ENCODE results near the gene ATP1A1.

ATP1A1 gene

GRCh38 chr1:116332451-116332850, 40.6 kb upstream of the ATP1A1 start:
- Histone ChIP-seq H3K27me3 (ENCODE audit: control insufficient read depth in 1 of 2, insufficient read depth in 2 of 2, low read length in 2 of 2) (no peaks in the 10 kb centered on the region), H3K36me3 (ENCODE audit: control insufficient read depth in 2 of 2, insufficient read depth in 2 of 2, low read length in 2 of 2) (no peaks in the 10 kb centered on the region), H3K9ac (ENCODE audit: low read length in 2 of 2) (no peak overlapping the region), H3K27ac (ENCODE audit: low read length) (no peak overlapping the region), H3K4me1 (ENCODE audit: control insufficient read depth, insufficient read depth, low read length) (no peaks in the 10 kb centered on the region), H3K4me3 (ENCODE audit: low read length in 2 of 2) (no peak overlapping the region), H3K9me3 (ENCODE audit: control insufficient read depth in 2 of 2, low read length in 2 of 2) (no peaks in the 10 kb centered on the region)

GRCh38 chr1:116333171-116334014, 39.7 kb upstream of the ATP1A1 start:
- no peaks in the 10 kb centered on the region for H3K9me3 ChIP-seq (ENCODE audit: control insufficient read depth in 2 of 2, low read length in 2 of 2)
- no peak overlapping the region for H3K27ac ChIP-seq (ENCODE audit: low read length)
- no peaks in the 10 kb centered on the region for H3K27me3 ChIP-seq (ENCODE audit: control insufficient read depth in 1 of 2, insufficient read depth in 2 of 2, low read length in 2 of 2)
- no peak overlapping the region for H3K9ac ChIP-seq (ENCODE audit: low read length in 2 of 2)
- no peaks in the 10 kb centered on the region for H3K4me1 ChIP-seq (ENCODE audit: control insufficient read depth, insufficient read depth, low read length)
- H3K36me3 ChIP-seq (ENCODE audit: control insufficient read depth in 2 of 2, insufficient read depth in 2 of 2, low read length in 2 of 2) = no peaks in the 10 kb centered on the region
- no peak overlapping the region for H3K4me3 ChIP-seq (ENCODE audit: low read length in 2 of 2)

GRCh38 chr1:116334015-116334547, 39.0 kb upstream of the ATP1A1 start:
- no peaks in the 10 kb centered on the region for H3K27me3 ChIP-seq (ENCODE audit: control insufficient read depth in 1 of 2, insufficient read depth in 2 of 2, low read length in 2 of 2)
- H3K9ac ChIP-seq (ENCODE audit: low read length in 2 of 2) = no peak overlapping the region
- H3K27ac ChIP-seq (ENCODE audit: low read length) = no peak overlapping the region
- no peaks in the 10 kb centered on the region for H3K4me1 ChIP-seq (ENCODE audit: control insufficient read depth, insufficient read depth, low read length)
- H3K36me3 ChIP-seq (ENCODE audit: control insufficient read depth in 2 of 2, insufficient read depth in 2 of 2, low read length in 2 of 2) = no peaks in the 10 kb centered on the region
- no peak overlapping the region for H3K4me3 ChIP-seq (ENCODE audit: low read length in 2 of 2)
- no peaks in the 10 kb centered on the region for H3K9me3 ChIP-seq (ENCODE audit: control insufficient read depth in 2 of 2, low read length in 2 of 2)

- Histone ChIP-seq H3K27me3 (ENCODE audit: control insufficient read depth in 1 of 2, insufficient read depth in 2 of 2, low read length in 2 of 2) (no peaks in the 10 kb centered on the region), H3K9me3 (ENCODE audit: control insufficient read depth in 2 of 2, low read length in 2 of 2) (no peaks in the 10 kb centered on the region), H3K27ac (ENCODE audit: low read length) (no peak overlapping the region), H3K4me3 (ENCODE audit: low read length in 2 of 2) (no peak overlapping the region), H3K36me3 (ENCODE audit: control insufficient read depth in 2 of 2, insufficient read depth in 2 of 2, low read length in 2 of 2) (no peaks in the 10 kb centered on the region), H3K9ac (ENCODE audit: low read length in 2 of 2) (no peak overlapping the region), H3K4me1 (ENCODE audit: control insufficient read depth, insufficient read depth, low read length) (no peaks in the 10 kb centered on the region)
Observed at GRCh38 chr1:116334868-116335635, 38.0 kb upstream of the ATP1A1 start.

- Histone ChIP-seq H3K9me3 (ENCODE audit: control insufficient read depth in 2 of 2, low read length in 2 of 2) (no peaks in the 10 kb centered on the region), H3K36me3 (ENCODE audit: control insufficient read depth in 2 of 2, insufficient read depth in 2 of 2, low read length in 2 of 2) (no peaks in the 10 kb centered on the region), H3K27me3 (ENCODE audit: control insufficient read depth in 1 of 2, insufficient read depth in 2 of 2, low read length in 2 of 2) (no peaks in the 10 kb centered on the region), H3K4me1 (ENCODE audit: control insufficient read depth, insufficient read depth, low read length) (no peaks in the 10 kb centered on the region), H3K9ac (ENCODE audit: low read length in 2 of 2) (no peak overlapping the region), H3K4me3 (ENCODE audit: low read length in 2 of 2) (no peak overlapping the region), H3K27ac (ENCODE audit: low read length) (no peak overlapping the region)
Observed at GRCh38 chr1:116335850-116336624, 37.0 kb upstream of the ATP1A1 start.

- H3K27me3 ChIP-seq (ENCODE audit: control insufficient read depth in 1 of 2, insufficient read depth in 2 of 2, low read length in 2 of 2) = no peaks in the 10 kb centered on the region
- no peak overlapping the region for H3K4me3 ChIP-seq (ENCODE audit: low read length in 2 of 2)
- H3K27ac ChIP-seq (ENCODE audit: low read length) = no peak overlapping the region
- no peak overlapping the region for H3K9ac ChIP-seq (ENCODE audit: low read length in 2 of 2)
- no peaks in the 10 kb centered on the region for H3K9me3 ChIP-seq (ENCODE audit: control insufficient read depth in 2 of 2, low read length in 2 of 2)
- no peaks in the 10 kb centered on the region for H3K4me1 ChIP-seq (ENCODE audit: control insufficient read depth, insufficient read depth, low read length)
- H3K36me3 ChIP-seq (ENCODE audit: control insufficient read depth in 2 of 2, insufficient read depth in 2 of 2, low read length in 2 of 2) = no peaks in the 10 kb centered on the region
Observed at GRCh38 chr1:116337398-116337797, 35.6 kb upstream of the ATP1A1 start.

GRCh38 chr1:116338400-116338799, 34.6 kb upstream of the ATP1A1 start:
- no peaks in the 10 kb centered on the region for H3K4me1 ChIP-seq (ENCODE audit: control insufficient read depth, insufficient read depth, low read length)
- H3K4me3 ChIP-seq (ENCODE audit: low read length in 2 of 2) = no peak overlapping the region
- H3K27me3 ChIP-seq (ENCODE audit: control insufficient read depth in 1 of 2, insufficient read depth in 2 of 2, low read length in 2 of 2) = no peaks in the 10 kb centered on the region
- H3K36me3 ChIP-seq (ENCODE audit: control insufficient read depth in 2 of 2, insufficient read depth in 2 of 2, low read length in 2 of 2) = no peaks in the 10 kb centered on the region
- no peaks in the 10 kb centered on the region for H3K9me3 ChIP-seq (ENCODE audit: control insufficient read depth in 2 of 2, low read length in 2 of 2)
- H3K27ac ChIP-seq (ENCODE audit: low read length) = no peak overlapping the region
- no peak overlapping the region for H3K9ac ChIP-seq (ENCODE audit: low read length in 2 of 2)

GRCh38 chr1:116340506-116341231, 32.4 kb upstream of the ATP1A1 start:
- no peaks in the 10 kb centered on the region for H3K9me3 ChIP-seq (ENCODE audit: control insufficient read depth in 2 of 2, low read length in 2 of 2)
- H3K4me3 ChIP-seq (ENCODE audit: low read length in 2 of 2) = no peak overlapping the region
- no peaks in the 10 kb centered on the region for H3K4me1 ChIP-seq (ENCODE audit: control insufficient read depth, insufficient read depth, low read length)
- no peaks in the 10 kb centered on the region for H3K36me3 ChIP-seq (ENCODE audit: control insufficient read depth in 2 of 2, insufficient read depth in 2 of 2, low read length in 2 of 2)
- H3K27me3 ChIP-seq (ENCODE audit: control insufficient read depth in 1 of 2, insufficient read depth in 2 of 2, low read length in 2 of 2) = peaks cover 0 to 2% of the 10 kb centered on the region in 2 donors
- no peak overlapping the region for H3K27ac ChIP-seq (ENCODE audit: low read length)
- no peak overlapping the region for H3K9ac ChIP-seq (ENCODE audit: low read length in 2 of 2)

GRCh38 chr1:116343019-116343418, 30.0 kb upstream of the ATP1A1 start:
- Histone ChIP-seq H3K9ac (ENCODE audit: low read length in 2 of 2) (no peak overlapping the region), H3K4me3 (ENCODE audit: low read length in 2 of 2) (no peak overlapping the region), H3K9me3 (ENCODE audit: control insufficient read depth in 2 of 2, low read length in 2 of 2) (no peaks in the 10 kb centered on the region), H3K27me3 (ENCODE audit: control insufficient read depth in 1 of 2, insufficient read depth in 2 of 2, low read length in 2 of 2) (peaks cover 0 to 2% of the 10 kb centered on the region in 2 donors), H3K27ac (ENCODE audit: low read length) (no peak overlapping the region), H3K36me3 (ENCODE audit: control insufficient read depth in 2 of 2, insufficient read depth in 2 of 2, low read length in 2 of 2) (no peaks in the 10 kb centered on the region), H3K4me1 (ENCODE audit: control insufficient read depth, insufficient read depth, low read length) (no peaks in the 10 kb centered on the region)

GRCh38 chr1:116345011-116345410, 28.0 kb upstream of the ATP1A1 start:
- no peak overlapping the region for H3K9ac ChIP-seq (ENCODE audit: low read length in 2 of 2)
- no peak overlapping the region for H3K27ac ChIP-seq (ENCODE audit: low read length)

More at GRCh38 chr1:116345011-116345410, 28.0 kb upstream of the ATP1A1 start:
- Histone ChIP-seq H3K4me3 (ENCODE audit: low read length in 2 of 2) (no peak overlapping the region), H3K4me1 (ENCODE audit: control insufficient read depth, insufficient read depth, low read length) (no peaks in the 10 kb centered on the region), H3K27me3 (ENCODE audit: control insufficient read depth in 1 of 2, insufficient read depth in 2 of 2, low read length in 2 of 2) (peaks cover 0 to 2% of the 10 kb centered on the region in 2 donors), H3K36me3 (ENCODE audit: control insufficient read depth in 2 of 2, insufficient read depth in 2 of 2, low read length in 2 of 2) (no peaks in the 10 kb centered on the region), H3K9me3 (ENCODE audit: control insufficient read depth in 2 of 2, low read length in 2 of 2) (no peaks in the 10 kb centered on the region)
